Suprapubic skin (tissue), 4 donors: ENCODE data around the gene ADAT3.

Experiments used
- CTCF ChIP-seq, 2 donors: fragments of 200-600 bp in 1 of 2; fragments of 450-650 bp in 1 of 2; sonication (generic) in 1 of 2; IDR thresholded peaks; one replicate each; pipeline ENCODE4 v1.5.1; 2016 to 2019; ENCODE audit warnings: antibody characterized with exemption in 2 of 2, mild to moderate bottlenecking in 1 of 2, moderate library complexity in 1 of 2
- EP300 ChIP-seq: sonication (generic); formaldehyde crosslinking; IDR thresholded peaks from one replicate; pipeline ENCODE4 v1.6.1; 2017; ENCODE audit warnings: antibody characterized with exemption
- POLR2A ChIP-seq, 2 donors: fragments of 450-650 bp; IDR thresholded peaks; one replicate each; pipeline ENCODE4 v1.6.1; 2017; ENCODE audit warnings: antibody characterized with exemption in 2 of 2, mild to moderate bottlenecking in 2 of 2, moderate library complexity in 2 of 2
- POLR2AphosphoS5 ChIP-seq, 3 donors: sonication (generic); formaldehyde crosslinking; IDR thresholded peaks; one replicate each; pipeline ENCODE4 v1.6.1; 2017; ENCODE audit warnings: antibody characterized with exemption in 3 of 3

GRCh38 chr19:1959928-1960589 lies 54.9 kb downstream of the ADAT3 start:
- TF ChIP-seq POLR2A (IDR thresholded peaks at IDR 0.05) (no peak), CTCF (IDR thresholded peaks at IDR 0.05) (no peak), POLR2AphosphoS5 (IDR thresholded peaks at IDR 0.05) (no peak), EP300 (no peak)
